ENCODE data around the gene TRIM61.
"Not testable (repeated sequence)": the region's sequence is repeated elsewhere in the genome, so short reads cannot be mapped to it uniquely, and the experiment has no call there.

The TRIM61 gene

DNA sequence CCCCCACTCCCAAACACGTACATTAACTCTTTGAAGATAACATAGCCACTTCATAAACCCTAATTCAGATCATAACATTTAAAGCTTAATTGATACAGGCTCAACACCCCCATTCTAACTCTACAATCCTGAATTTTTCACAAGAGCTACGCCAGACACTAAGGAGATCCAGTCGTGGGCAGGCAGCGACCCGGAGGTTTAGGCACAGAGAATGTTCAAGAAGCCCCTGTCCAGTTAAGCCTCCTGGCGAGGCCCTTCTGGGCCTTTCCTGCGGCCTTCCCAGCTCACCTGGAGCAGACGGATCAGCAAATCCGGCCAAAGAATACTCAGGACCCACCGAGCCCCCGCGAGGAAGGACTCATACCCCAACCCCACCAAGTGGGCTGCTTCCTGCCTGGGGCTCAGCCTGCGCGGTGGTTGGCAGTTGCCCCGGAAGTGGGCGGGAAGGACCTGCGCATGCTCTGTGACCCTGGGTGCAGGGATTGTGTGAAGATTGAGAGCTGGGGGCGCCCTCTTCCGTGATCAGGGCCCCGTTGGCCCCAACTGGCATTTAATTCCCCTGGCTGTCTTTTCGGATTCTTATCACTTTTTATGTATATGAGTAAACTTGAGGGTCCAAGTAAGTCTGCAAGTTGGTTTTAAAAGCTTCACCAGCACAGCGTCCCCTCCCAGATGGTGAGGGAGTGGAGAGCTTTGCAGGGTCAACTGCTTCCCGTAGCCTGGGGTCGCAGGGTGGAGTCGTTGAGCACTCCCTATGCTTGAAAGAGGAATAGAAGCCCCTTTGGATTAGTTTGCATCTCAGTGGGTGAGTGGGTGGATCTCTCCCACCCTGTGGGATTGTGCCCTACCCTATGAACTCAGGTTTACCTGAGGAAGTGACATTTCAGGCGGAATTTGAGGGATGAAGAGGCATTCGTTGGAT lies at the start of gene TRIM61:
TRIM61 (minus strand) TSS at position 415 of the 922 bp plus-strand sequence. CDS start 7,655 bp downstream, outside the sequence.
- no peak for DNase-seq

DNA sequence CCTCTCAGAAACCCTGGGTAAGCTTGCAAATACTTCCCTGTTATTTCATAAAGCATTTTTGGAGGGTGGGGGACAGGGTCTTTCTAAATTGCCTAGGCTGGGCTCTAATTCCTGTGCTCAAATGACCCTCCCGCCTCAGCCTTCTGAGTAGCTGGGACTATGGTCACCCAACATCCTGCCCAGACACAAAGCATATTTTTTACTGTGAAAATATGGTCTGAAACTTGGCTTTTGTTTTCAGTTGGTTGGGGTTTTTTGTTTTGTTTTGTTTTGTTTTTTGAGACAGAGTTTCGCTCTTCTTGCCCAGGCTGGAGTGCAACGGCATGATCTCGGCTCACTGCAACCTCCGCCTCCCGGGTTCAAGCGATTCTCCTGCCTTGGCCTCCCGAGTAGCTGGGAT lies 48.3 kb upstream of the TRIM61 start:
- not testable (repeated sequence) for DNase-seq

DNA sequence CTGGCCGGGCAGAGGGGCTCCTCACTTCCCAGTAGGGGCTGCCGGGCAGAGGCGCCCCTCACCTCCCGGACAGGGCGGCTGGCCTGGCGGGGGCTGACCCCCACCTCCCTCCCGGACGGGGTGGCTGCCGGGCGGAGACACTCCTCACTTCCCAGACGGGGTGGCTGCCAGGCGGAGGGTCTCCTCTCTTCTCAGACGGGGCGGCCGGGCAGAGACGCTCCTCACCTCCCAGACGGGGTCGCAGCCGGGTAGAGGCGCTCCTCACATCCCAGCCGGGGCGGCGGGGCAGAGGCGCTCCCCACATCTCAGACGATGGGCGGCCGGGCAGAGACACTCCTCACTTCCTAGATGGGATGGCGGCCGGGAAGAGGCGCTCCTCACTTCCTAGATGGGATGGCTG lies 42.5 kb upstream of the TRIM61 start:
- DNase-seq: not testable (repeated sequence)

DNA sequence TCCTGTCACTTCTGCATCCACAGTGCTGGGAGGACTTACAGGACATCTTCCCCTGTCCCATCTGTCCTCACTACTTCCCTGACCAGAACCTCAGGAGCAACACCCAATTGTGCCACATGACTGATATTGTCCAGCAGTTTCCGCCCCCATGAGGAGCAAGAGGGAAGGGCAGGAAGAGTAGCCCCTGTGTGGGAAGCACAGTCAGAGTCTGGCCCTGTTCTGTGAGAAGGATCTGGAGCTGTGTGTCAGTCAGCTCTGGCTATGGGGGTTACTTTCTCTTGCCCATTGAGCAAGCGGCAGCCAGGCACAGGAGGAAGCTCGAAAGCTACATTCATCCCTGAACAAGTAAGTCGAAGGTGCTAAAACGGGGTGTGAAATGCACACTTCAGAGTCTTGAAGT lies 39.5 kb upstream of the TRIM61 start:
- DNase-seq: no peak

DNA sequence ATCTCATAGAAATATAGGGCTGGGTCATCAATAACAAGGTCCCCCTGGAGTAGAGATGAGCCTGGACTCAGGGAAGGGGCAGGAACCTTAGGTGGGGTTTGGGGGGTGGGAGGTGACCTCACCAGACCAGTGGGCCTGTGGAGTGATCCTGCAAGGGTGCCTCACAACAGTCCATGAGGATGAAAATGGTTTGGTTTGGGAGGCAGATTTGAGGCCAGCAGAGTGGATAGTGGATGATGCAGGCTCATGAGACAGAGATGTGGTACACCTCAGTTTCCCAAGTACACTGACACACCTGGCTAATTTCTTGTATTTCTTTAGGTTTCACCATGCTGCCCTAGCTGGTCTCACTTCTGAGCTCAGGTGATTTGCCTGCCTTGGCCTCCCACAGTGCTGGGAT lies 36.2 kb upstream of the TRIM61 start:
- no peak for DNase-seq

DNA sequence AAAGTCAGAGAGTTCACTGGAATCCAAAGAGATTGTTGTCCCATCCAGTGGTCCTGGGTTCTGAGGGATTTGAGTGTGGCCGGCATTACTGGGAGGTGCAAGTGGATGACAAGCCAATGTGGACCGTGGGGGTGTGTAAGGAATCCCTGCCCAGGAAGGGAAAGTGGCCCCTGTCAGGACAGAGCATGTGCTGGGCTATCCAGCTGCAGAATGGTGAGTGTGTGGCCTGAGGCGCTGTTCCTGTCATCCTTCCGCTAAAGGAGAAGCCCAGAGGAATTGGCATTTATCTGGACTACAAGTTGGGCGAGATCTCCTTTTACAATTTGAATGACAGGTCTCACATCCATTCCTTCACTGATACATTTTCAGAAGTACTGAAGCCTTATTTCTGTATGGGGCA lies 33.9 kb upstream of the TRIM61 start:
- DNase-seq: no peak

DNA sequence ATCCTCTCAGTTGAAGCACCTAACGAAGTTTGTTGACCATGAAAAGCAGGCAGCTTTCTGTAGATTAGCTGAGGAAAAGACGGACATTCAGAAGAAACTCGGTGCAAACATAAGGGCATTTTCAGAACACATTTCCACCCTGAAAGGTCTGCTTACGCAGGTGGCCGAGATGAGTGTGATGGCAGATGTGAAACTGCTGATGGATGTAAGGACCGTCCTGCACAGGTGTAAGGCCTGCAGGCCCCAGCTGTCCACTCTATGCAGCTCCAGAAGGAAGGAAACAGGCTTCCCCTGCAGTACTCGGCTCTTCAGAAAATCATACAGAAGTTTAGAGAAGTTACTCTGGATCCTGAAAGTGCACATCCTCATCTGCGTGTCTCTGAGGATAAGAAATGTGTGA lies 33.5 kb upstream of the TRIM61 start:
- no peak for DNase-seq

DNA sequence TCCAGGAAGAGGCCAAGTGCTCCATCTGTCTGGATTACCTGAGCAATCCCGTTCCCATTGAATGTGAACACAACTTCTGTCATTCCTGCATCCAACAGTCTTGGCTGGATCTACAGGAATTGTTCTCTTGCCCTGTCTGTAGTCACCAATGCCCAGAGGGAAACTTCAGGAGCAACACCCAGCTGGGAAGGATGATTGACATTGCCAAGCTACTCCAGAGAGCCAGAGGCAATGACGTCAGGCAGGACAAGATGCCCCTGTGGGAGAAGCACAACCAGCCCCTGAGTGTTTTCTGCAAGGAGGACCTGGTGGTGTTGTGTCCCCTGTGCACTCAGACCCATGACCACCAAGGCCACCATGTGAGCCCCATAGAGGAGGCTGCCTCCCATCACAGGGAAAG lies 33.0 kb upstream of the TRIM61 start:
- DNase-seq: no peak

DNA sequence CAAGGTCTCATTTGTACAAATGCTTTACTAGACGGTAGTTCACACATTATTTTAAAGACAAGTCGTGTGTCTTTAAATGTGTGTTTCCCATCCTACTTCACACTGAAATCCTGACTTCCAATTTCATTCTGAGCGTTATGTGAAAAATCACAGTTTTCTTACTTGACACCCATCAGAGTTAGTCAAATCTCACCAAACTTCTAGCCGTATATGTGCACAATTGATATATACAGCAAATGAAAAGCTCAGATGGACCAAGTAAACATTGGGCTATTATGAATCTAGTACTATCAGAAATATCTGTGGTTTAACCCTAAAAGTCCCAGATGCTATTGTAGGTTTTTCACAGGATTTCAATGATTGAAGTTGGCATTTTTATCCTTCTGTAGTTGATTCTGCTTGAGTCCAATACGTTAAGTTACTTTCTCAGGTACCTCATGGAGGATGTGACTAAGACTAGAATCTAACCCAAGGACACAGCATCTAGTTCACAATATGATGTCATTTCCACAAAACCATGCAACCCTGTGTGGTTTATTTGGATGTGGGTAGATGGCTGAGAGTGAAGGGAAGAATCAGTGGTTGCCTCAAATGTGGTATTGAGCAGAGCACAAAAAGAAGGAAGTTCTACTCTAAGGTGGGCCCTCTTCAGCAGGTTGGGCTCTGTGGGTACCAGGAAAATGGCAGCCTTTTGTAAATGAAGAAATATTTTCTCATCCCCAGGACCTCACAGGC lies 32.2 kb upstream of the TRIM61 start:
- DNase-seq: no peak

DNA sequence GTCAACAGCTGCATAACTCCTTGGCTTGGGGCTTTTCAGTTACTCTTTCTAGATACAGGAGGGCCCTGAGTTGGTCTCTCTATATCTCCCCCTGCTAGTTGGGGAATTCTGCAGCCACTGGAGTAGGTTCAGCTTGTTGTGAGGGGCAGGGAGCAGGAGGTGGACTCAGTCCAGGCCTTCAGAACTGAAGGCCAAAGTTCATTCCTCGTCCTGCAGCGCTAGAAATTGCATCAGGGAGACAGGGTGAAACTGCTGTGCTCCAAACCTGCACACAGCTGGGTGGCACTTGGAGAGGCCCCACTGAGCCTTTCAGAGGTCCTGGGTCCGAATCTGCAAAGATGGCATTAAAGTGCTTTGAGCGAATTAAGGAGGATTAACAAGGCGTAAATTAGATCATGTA lies 29.4 kb upstream of the TRIM61 start:
- DNase-seq: no peak

DNA sequence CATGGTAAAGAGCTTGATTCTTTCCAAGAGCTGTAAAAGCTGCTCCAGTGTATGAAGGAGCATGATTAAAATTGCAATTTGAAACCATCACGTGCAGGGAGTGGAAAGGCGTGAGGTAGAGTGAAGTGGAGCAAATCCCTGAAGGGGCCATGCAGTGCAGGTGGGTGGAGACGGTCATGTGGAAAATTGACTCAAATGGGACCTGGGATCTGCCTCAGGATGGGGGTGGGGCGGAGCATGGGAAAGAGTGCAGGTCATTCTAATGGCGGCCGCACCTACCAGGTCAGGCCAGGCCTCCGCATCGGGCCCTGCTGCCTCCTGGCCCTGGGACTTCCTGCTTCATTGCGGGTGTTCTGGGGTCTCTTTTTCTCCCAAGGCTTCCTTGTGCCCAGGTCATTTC lies 29.0 kb upstream of the TRIM61 start:
- DNase-seq: no peak

DNA sequence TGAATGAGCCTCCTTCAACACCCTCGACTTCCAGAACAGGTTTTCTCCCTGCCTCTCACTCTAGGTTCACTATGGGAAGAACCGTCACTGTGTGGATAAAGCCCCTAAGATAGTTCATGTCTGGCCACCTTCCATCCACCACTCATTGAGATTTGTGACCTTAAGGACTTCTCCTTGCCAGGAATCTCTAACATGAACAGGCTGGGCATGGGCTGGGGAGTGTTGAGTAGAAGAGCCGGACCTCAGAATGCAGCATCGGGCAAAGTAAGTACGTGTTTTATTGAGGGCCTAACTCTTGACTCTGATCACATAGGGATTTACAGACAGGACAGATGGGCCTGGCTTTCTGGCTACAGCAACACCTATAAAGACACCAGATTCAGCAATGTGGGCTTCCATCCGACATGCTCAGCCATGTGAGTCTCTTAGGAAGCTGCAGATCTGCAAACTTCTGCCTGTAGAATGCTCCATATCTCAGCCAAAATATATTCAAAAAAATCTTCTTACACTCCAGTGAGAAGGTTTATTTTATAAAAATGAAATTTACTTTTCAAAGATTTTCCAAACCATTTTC lies 28.0 kb upstream of the TRIM61 start:
- DNase-seq: no peak

DNA sequence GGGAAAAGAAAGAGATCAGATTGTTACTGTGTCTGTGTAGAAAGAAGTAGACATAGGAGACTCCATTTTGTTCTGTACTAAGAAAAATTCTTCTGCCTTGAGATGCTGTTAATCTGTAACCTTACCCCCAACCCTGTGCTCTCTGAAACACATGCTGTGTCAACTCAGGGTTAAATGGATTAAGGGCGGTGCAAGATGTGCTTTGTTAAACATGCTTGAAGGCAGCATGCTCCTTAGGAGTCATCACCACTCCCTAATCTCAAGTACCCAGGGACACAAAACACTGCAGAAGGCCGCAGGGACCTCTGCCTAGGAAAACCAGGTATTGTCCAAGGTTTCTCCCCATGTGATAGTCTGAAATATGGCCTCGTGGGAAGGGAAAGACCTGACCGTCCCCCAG lies 24.5 kb upstream of the TRIM61 start:
- DNase-seq: not testable (repeated sequence)

DNA sequence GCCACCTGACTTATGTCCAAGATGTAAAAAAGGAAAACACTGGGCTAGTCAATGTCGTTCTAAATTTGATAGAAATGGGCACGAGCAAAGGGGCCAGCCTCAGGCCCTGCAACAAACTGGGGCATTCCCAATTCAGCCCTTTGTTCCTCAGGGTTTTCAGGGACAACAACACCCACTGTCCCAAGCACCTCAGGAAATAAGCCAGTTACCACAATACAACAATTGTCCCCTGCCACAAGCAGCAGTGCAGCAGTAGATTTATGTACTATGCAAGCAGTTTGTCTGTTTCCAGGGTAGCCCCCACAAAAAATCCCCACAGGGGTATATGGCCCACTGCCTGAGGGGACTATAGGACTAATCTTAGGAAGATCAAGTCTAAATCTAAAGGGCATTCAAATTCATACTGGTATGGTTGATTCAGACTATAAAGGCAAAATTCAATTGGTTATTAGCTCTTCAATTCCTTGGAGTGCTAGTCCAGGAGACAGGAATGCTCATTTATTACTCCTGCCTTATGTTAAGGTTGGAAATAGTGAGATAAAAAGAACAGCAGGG lies 21.1 kb upstream of the TRIM61 start:
- DNase-seq: not testable (repeated sequence)

DNA sequence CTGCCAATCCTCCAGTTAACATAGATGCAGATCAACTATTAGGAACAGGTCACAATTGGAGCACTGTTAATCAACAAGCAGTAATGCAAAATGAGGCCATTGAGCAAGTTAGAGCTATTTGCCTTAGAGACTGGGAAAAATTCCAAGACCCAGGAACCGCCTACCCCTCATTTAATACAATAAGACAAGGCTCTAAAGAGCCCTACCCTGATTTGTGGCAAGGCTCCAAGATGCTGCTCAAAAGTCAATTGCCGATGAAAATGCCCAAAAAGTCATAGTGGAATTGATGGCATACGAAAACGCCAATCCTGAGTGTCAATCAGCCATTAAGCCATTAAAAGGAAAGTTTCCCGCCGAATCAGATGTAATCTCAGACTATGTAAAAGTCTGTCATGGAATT lies 20.5 kb upstream of the TRIM61 start:
- no peak for DNase-seq

DNA sequence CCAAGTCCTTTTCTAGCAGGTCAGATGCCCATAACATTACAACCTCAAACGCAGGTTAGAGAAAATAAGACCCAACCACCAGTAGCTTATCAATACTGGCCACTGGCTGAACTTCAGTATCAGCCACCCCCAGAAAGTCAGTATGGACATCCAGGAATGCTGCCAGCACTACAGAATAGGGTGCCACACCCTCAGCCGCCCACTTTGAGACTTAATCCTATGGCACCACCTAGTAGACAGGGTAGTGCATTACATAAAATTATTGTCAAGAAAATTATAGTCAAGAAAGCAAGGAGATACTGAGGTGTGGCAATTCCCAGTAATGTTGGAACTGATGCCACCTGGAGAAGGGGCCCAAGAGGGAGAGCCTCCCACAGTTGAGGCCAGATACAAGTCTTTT lies 19.9 kb upstream of the TRIM61 start:
- DNase-seq: no peak

DNA sequence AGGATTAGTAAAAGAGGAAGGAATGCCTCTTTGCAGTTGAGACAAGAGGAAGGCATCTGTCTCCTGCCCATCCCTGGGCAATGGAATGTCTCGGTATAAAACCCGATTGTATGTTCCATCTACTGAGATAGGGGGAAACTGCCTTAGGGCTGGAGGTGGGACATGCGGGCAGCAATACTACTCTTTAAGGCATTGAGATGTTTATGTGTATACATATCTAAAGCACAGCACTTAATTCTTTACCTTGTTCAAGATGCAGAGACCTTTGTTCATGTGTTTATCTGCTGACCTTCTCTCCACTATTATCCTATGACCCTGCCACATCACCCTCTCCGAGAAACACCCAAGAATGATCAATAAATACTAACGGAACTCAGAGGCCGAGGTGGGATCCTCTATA lies 18.7 kb upstream of the TRIM61 start:
- not testable (repeated sequence) for DNase-seq

DNA sequence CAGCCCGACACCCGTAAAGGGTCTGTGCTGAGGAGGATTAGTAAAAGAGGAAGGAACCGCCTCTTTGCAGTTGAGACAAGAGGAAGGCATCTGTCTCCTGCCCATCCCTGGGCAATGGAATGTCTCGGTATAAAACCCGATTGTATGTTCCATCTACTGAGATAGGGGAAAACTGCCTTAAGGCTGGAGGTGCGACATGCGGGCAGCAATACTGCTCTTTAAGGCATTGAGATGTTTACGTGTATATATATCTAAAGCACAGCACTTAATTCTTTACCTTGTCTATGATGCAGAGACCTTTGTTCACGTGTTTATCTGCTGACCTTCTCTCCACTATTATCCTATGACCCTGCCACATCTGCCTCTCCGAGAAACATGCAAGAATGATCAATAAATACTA lies 13.3 kb upstream of the TRIM61 start:
- DNase-seq: not testable (repeated sequence)

DNA sequence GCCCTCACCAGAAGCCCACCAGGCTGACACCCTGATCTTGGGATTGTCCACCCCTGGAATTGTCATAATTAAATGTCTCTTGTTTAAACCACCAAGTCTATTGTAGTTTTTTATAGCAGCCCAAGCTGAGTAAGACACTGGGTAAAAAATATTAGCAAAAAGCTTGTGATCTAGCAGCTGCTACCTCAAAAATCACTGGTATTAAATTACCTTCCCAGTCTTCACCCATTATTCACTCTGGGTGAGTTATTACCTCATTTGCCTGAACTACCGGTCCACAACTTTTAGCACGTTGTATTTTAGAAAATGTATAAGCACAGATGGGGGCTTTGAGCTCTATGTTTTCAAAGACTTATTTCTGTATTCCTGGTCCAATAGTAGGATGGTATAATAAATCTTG lies 12.0 kb upstream of the TRIM61 start:
- DNase-seq: no peak

DNA sequence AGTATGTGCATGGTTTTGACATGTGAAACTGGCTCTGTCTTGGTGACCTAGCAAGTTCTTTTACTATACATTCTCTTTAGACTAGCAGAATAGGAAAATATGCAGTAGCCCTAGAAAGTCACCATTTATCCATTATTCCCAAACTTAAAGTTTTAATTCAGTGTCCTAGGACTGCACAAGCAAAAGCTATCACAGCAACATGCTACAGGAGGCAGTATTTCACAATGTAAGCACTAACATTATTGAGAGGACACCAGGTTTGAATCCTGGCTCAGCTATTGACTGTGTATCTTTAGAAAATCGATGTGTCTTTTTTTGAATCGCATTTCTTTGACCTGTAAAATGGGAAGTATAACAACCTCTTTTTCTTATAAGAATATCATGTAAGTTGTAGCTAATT lies 5.5 kb downstream of the TRIM61 start:
- DNase-seq: not testable (repeated sequence)

DNA sequence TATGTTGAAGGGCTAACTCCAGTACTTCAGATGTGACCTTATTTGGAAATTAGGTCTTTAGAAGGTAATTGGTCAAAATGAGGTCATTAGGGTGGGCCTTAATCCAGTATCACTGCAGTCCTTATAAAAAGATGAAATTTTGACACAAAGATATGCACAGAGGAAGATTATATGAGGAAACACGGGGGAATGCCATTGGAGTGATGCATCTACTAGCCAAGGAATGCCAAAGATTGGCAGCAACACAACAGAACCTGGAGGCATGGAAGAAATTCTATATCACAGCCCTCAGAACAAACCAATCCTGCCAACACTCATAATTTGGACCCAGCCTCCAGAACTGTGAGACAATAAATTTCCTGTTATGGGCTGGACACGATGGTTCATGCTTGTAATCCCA lies 17.6 kb downstream of the TRIM61 start:
- no peak for DNase-seq

DNA sequence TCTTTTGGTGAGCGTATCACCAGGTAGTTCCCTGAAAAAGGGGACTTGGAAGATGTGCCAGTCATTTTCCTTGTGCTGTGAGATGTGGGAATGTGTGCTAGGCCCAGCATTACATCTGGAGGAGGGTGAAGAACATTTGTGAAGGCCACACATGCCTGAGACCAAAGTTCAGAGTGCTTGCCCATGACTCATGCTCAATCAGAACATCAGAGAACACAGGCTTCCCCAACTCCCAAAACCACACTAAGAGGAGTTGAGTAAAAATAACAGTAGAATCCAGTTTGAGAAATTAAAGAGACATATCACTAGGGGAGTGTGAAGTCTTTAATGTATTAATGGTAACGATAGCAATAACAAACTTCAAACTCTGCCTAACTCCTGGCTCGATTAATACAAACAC lies 18.0 kb downstream of the TRIM61 start:
- DNase-seq: not testable (repeated sequence)

All from cerebellar nuclear complex (tissue), 1 donor.